ACC112 (cell line): ENCODE data around the gene TM9SF1.
A peak's percentile ranks its signal among the peaks of the same experiment; 100 is the strongest.

Source experiments
- H2AFZ ChIP-seq: fragments of 200-600 bp; sonication (generic); one replicate; pipeline ENCODE4 v1.6.0; 2017; ENCODE audit warnings: antibody characterized with exemption, low read length; ENCODE audit not compliant: unreplicated experiment
- H3K27ac ChIP-seq: fragments of 200-600 bp; sonication (generic); 2 replicates; pipeline ENCODE4 v1.5.1; 2014; ENCODE audit warnings: low read depth, mild to moderate bottlenecking, antibody characterized with exemption, low read length, moderate library complexity
- H3K27me3 ChIP-seq: fragments of 200-600 bp; sonication (generic); 2 replicates; pipeline ENCODE4 v1.6.1; 2014; ENCODE audit warnings: mild to moderate bottlenecking, antibody characterized with exemption, low read length, moderate library complexity, mixed read lengths; ENCODE audit not compliant: insufficient read depth
- H3K36me3 ChIP-seq: fragments of 200-600 bp; sonication (generic); 2 replicates; pipeline ENCODE4 v1.6.1; 2016; ENCODE audit warnings: mild to moderate bottlenecking, antibody characterized with exemption, low read length, moderate library complexity, mixed read lengths; ENCODE audit not compliant: insufficient read depth
- H3K4me1 ChIP-seq: fragments of 200-600 bp; sonication (generic); one replicate; pipeline ENCODE4 v1.6.1; 2016; ENCODE audit warnings: low read length, mixed read lengths; ENCODE audit not compliant: insufficient read depth, unreplicated experiment, control insufficient read depth
- H3K4me3 ChIP-seq: fragments of 200-600 bp; sonication (generic); 2 replicates; pipeline ENCODE4 v1.5.1; 2014; ENCODE audit warnings: mild to moderate bottlenecking, low read depth, low read length
- H3K79me2 ChIP-seq: fragments of 200-600 bp; sonication (generic); one replicate; pipeline ENCODE4 v1.6.0; 2016; ENCODE audit warnings: low read length; ENCODE audit not compliant: control insufficient read depth, unreplicated experiment, insufficient read depth

TM9SF1 gene

GRCh38 chr14:24183014-24183481 lies 12.2 kb downstream of the TM9SF1 start:
- Histone ChIP-seq H3K36me3 (peaks cover 7% of the 10 kb centered on the region; the same call in 1 of the 2 replicates), H3K4me3 (no peak overlapping the region), H3K27me3 (no peaks in the 10 kb centered on the region), H3K27ac (no peak overlapping the region), H3K79me2 (peaks cover 11% of the 10 kb centered on the region), H3K4me1 (peaks cover 6% of the 10 kb centered on the region), H2AFZ (no peak overlapping the region)

- no peaks in the 10 kb centered on the region for H3K4me1 ChIP-seq
- H3K4me3 ChIP-seq, result no peak overlapping the region
- H3K27me3 ChIP-seq, result no peaks in the 10 kb centered on the region
- no peak overlapping the region for H3K27ac ChIP-seq
- peaks cover 9% of the 10 kb centered on the region; the same call in 1 of the 2 replicates for H3K36me3 ChIP-seq
- H3K79me2 ChIP-seq, result peaks cover 7% of the 10 kb centered on the region
- no peak overlapping the region for H2AFZ ChIP-seq
These were observed 12.9 kb downstream of the TM9SF1 start for GRCh38 chr14:24182110-24182882.

GRCh38 chr14:24181371-24182077 lies 13.7 kb downstream of the TM9SF1 start:
- Histone ChIP-seq H3K36me3 (peaks cover 13% of the 10 kb centered on the region; the same call in 1 of the 2 replicates), H3K79me2 (no peaks in the 10 kb centered on the region), H2AFZ (no peak overlapping the region), H3K4me3 (no peak overlapping the region), H3K27ac (no peak overlapping the region), H3K27me3 (no peaks in the 10 kb centered on the region), H3K4me1 (no peaks in the 10 kb centered on the region)

- Histone ChIP-seq H3K27me3 (no peaks in the 10 kb centered on the region), H2AFZ (no peak overlapping the region), H3K79me2 (no peaks in the 10 kb centered on the region), H3K27ac (peak overlapping the region; percentile 15; the same call in 1 of the 2 replicates), H3K4me1 (no peaks in the 10 kb centered on the region), H3K36me3 (peaks cover 14% of the 10 kb centered on the region; the same call in 1 of the 2 replicates), H3K4me3 (no peak overlapping the region)
These were observed 15.1 kb downstream of the TM9SF1 start for GRCh38 chr14:24179961-24180796.

- H3K4me1 ChIP-seq, result no peaks in the 10 kb centered on the region
- peak overlapping the region; percentile 15; the same call in 1 of the 2 replicates for H3K27ac ChIP-seq
- peaks cover 18% of the 10 kb centered on the region for H3K36me3 ChIP-seq
- H3K4me3 ChIP-seq, result no peak overlapping the region
- no peaks in the 10 kb centered on the region for H3K27me3 ChIP-seq
- H3K79me2 ChIP-seq, result no peaks in the 10 kb centered on the region
- H2AFZ ChIP-seq, result no peak overlapping the region
These were observed 15.8 kb downstream of the TM9SF1 start for GRCh38 chr14:24179294-24179960.

GRCh38 chr14:24178399-24179178 lies 16.7 kb downstream of the TM9SF1 start:
- H3K27ac ChIP-seq, result no peak overlapping the region
- no peaks in the 10 kb centered on the region for H3K79me2 ChIP-seq
- no peak overlapping the region for H3K4me3 ChIP-seq
- no peak overlapping the region for H2AFZ ChIP-seq
- H3K36me3 ChIP-seq, result peaks cover 18% of the 10 kb centered on the region
- no peaks in the 10 kb centered on the region for H3K4me1 ChIP-seq
- no peaks in the 10 kb centered on the region for H3K27me3 ChIP-seq

- H2AFZ ChIP-seq, result no peak overlapping the region
- H3K27ac ChIP-seq, result no peak overlapping the region
- peaks cover 25% of the 10 kb centered on the region for H3K36me3 ChIP-seq
- H3K79me2 ChIP-seq, result no peaks in the 10 kb centered on the region
- H3K4me1 ChIP-seq, result no peaks in the 10 kb centered on the region
- H3K4me3 ChIP-seq, result no peak overlapping the region
- H3K27me3 ChIP-seq, result no peaks in the 10 kb centered on the region
These were observed 17.4 kb downstream of the TM9SF1 start for GRCh38 chr14:24177891-24178290.

GRCh38 chr14:24177041-24177825 lies 18.0 kb downstream of the TM9SF1 start:
- Histone ChIP-seq H3K27me3 (no peaks in the 10 kb centered on the region), H3K27ac (no peak overlapping the region), H3K4me1 (no peaks in the 10 kb centered on the region), H2AFZ (no peak overlapping the region), H3K36me3 (peaks cover 29% of the 10 kb centered on the region), H3K79me2 (no peaks in the 10 kb centered on the region), H3K4me3 (no peak overlapping the region)

GRCh38 chr14:24176599-24176998 lies 18.6 kb downstream of the TM9SF1 start:
- Histone ChIP-seq H3K4me3 (no peak overlapping the region), H3K79me2 (no peaks in the 10 kb centered on the region), H3K27me3 (no peaks in the 10 kb centered on the region), H3K27ac (no peak overlapping the region), H2AFZ (no peak overlapping the region), H3K4me1 (no peaks in the 10 kb centered on the region), H3K36me3 (peaks cover 32% of the 10 kb centered on the region)
